Effector memory CD4-positive, alpha-beta T cell (primary cell): ENCODE results near the gene ARRB1.
A peak's percentile ranks its signal among the peaks of the same experiment; 100 is the strongest.
"Not testable (repeated sequence)": the region's sequence is repeated elsewhere in the genome, so short reads cannot be mapped to it uniquely, and the experiment has no call there.

Source experiments
- DNase-seq, 3 donors: peaks; one replicate each; pipeline ENCODE4 v3.0.0-alpha.2; 2020
- H3K27ac ChIP-seq: 2 replicates; pipeline ENCODE4 v1.7.0; 2013; ENCODE audit warnings: mild to moderate bottlenecking, low read length, moderate library complexity; ENCODE audit not compliant: insufficient read depth, poor library complexity, severe bottlenecking
- H3K27me3 ChIP-seq: replicated peaks from 2 replicates; pipeline ENCODE4 v1.7.0; 2013; ENCODE audit warnings: mild to moderate bottlenecking, low read length; ENCODE audit not compliant: insufficient read depth, control insufficient read depth, poor library complexity, severe bottlenecking
- H3K36me3 ChIP-seq: 2 replicates; pipeline ENCODE4 v1.7.0; 2013; ENCODE audit warnings: mild to moderate bottlenecking, low read length, moderate library complexity; ENCODE audit not compliant: control insufficient read depth, insufficient read depth
- H3K4me1 ChIP-seq: 2 replicates; pipeline ENCODE4 v1.7.0; 2013; ENCODE audit warnings: low read length, mild to moderate bottlenecking; ENCODE audit not compliant: control insufficient read depth, insufficient read depth, poor library complexity, severe bottlenecking
- H3K4me3 ChIP-seq: 2 replicates; pipeline ENCODE4 v1.7.0; 2013; ENCODE audit warnings: low read length, low read depth, mild to moderate bottlenecking; ENCODE audit not compliant: insufficient read depth, poor library complexity, severe bottlenecking
- H3K9me3 ChIP-seq: 2 replicates; pipeline ENCODE4 v1.7.0; 2013; ENCODE audit warnings: mild to moderate bottlenecking, low read length, moderate library complexity; ENCODE audit not compliant: control insufficient read depth

ARRB1 gene

GRCh38 chr11:75371949-75372876, 20.8 kb upstream of the ARRB1 start:
- DNase-seq: no peak
- H3K27ac ChIP-seq: no peak overlapping the region
- no peaks in the 10 kb centered on the region for H3K36me3 ChIP-seq
- H3K9me3 ChIP-seq: no peaks in the 10 kb centered on the region
- H3K4me1 ChIP-seq: no peaks in the 10 kb centered on the region
- H3K27me3 ChIP-seq: no peaks in the 10 kb centered on the region
- H3K4me3 ChIP-seq: no peak overlapping the region

- no peak overlapping the region for H3K27ac ChIP-seq
- DNase-seq: no peak
- no peaks in the 10 kb centered on the region for H3K36me3 ChIP-seq
- no peaks in the 10 kb centered on the region for H3K27me3 ChIP-seq
- no peaks in the 10 kb centered on the region for H3K9me3 ChIP-seq
- no peaks in the 10 kb centered on the region for H3K4me1 ChIP-seq
- H3K4me3 ChIP-seq: no peak overlapping the region
Measured at GRCh38 chr11:75369560-75370255, 18.2 kb upstream of the ARRB1 start.

DNA sequence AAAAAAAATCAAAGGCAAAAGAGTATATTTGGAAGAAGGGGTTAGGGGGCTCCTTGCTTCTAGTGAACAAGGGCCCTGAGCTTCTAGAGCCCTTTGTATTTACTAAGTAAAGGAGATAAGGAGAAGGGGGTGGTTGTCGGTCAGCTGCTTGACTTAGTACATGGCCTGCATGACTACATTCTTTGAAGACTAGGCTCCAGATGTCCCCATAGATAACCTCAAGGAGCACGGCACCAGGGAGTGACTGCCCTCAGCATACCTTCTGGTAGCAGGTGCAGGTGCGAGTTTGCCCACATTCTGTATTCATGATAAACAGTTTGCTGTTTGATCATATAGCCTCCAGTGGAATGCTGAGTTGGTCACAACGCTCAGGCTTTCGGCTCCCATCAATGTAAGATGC, 15.4 kb upstream of the ARRB1 start:
- not testable (repeated sequence) for H3K9me3 ChIP-seq, H3K36me3 ChIP-seq, H3K4me1 ChIP-seq, H3K4me3 ChIP-seq, H3K27me3 ChIP-seq, H3K27ac ChIP-seq, DNase-seq

- Histone ChIP-seq H3K4me3 (no peak overlapping the region), H3K9me3 (no peaks in the 10 kb centered on the region), H3K4me1 (no peaks in the 10 kb centered on the region), H3K27me3 (no peaks in the 10 kb centered on the region), H3K36me3 (no peaks in the 10 kb centered on the region), H3K27ac (no peak overlapping the region)
- no peak for DNase-seq
Measured at GRCh38 chr11:75365711-75366181, 14.3 kb upstream of the ARRB1 start.

DNA sequence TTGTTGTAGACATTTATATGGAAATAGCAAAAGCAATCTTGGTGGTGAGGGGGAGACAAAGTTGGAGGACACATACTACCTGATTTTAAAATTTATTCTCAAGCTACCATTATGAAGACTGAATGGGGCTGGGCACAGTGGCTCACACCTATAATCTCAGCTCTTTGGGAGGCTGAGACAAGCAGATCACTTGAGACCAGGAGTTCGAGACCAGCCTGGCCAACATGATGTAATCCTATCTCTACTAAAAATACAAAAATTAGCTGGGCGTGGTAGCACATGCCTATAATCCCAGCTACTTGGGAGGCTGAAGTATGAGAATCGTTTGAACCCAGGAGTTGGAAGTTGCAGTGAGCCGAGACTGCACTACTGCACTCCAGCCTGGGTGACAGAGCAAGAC, 10.8 kb upstream of the ARRB1 start:
- H3K27me3 ChIP-seq, H3K9me3 ChIP-seq, H3K4me1 ChIP-seq, H3K4me3 ChIP-seq, H3K27ac ChIP-seq, DNase-seq, H3K36me3 ChIP-seq: not testable (repeated sequence)

GRCh38 chr11:75356613-75357012, 5.2 kb upstream of the ARRB1 start:
- DNase-seq: no peak
- Histone ChIP-seq H3K9me3 (no peaks in the 10 kb centered on the region), H3K4me3 (no peak overlapping the region), H3K27me3 (no peaks in the 10 kb centered on the region), H3K36me3 (no peaks in the 10 kb centered on the region), H3K27ac (no peak overlapping the region), H3K4me1 (peaks cover 12% of the 10 kb centered on the region)

- no peaks in the 10 kb centered on the region for H3K9me3 ChIP-seq
- DNase-seq: no peak
- no peaks in the 10 kb centered on the region for H3K36me3 ChIP-seq
- peaks cover 21% of the 10 kb centered on the region for H3K4me1 ChIP-seq
- H3K4me3 ChIP-seq: no peak overlapping the region
- H3K27ac ChIP-seq: no peak overlapping the region
- H3K27me3 ChIP-seq: no peaks in the 10 kb centered on the region
Measured at GRCh38 chr11:75355051-75355450, 3.6 kb upstream of the ARRB1 start.

DNA sequence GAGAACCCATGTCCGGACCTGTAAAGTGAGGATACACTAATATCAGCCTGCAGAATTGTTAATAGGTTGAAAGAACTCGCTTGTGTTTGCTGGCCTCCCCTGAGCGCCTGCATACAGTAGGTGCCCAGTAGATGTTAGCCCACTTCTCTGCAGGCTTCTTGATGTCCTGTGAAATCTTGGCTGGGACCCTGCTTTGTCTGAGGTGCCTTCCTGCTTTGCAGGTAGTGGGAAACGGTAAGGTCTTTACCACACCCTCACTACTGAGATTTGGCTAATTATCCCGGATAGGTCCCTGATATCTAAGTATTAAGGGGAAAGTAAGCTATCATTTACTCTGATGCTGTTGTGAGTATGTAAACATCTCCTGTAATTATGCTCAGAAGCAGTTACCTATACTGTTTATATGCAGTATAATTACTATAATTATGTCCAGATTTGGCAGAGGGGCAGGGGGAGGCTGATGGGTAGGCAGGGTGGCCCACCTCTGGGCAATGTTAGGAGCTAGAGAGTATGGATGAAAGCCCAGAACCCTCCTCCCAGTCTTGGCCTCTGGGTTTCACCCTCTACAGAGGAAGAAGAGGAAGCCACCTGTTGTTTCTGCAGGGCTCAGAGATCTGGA, 1.2 kb upstream of the ARRB1 start:
- H3K4me1 ChIP-seq: peaks cover 25% of the 10 kb centered on the region
- no peaks in the 10 kb centered on the region for H3K9me3 ChIP-seq
- peak overlapping the region; percentile 67 for H3K27ac ChIP-seq
- peak overlapping the region; percentile 65 for H3K4me3 ChIP-seq
- H3K27me3 ChIP-seq: no peaks in the 10 kb centered on the region
- no peak for DNase-seq
- no peaks in the 10 kb centered on the region for H3K36me3 ChIP-seq

- peaks cover 25% of the 10 kb centered on the region for H3K4me1 ChIP-seq
- peak overlapping the region; percentile 65 for H3K4me3 ChIP-seq
- H3K27ac ChIP-seq: peak overlapping the region; percentile 67
- no peaks in the 10 kb centered on the region for H3K9me3 ChIP-seq
- no peaks in the 10 kb centered on the region for H3K27me3 ChIP-seq
- DNase-seq: peak; percentile 31 to 58 (median 57)
- no peaks in the 10 kb centered on the region for H3K36me3 ChIP-seq
Measured at GRCh38 chr11:75351791-75352587, 528 bp upstream of the ARRB1 start.
